Body of pancreas (tissue), 4 donors: ENCODE measurements around the gene CRYBB2. TPM values are rescaled to one million over a fixed set of nuclear protein-coding genes. Genes with fewer than 3 reads are reported as not detected.

Source experiments
- ATAC-seq: fragments of 150-250 bp; one replicate; pipeline ENCODE4 v1.9.1; 2016
- DNase-seq, 4 donors: peaks; one replicate each; pipeline ENCODE4 v3.0.0-alpha.2; 2019
- H3K27ac ChIP-seq, 4 donors: fragments of 200-600 bp; sonication (generic); 1 replicate in 3 of 4; 2 replicates in 1 of 4; pipeline versions ENCODE4 v1.5.1 to v1.6.1; 2016 to 2019; ENCODE audit warnings: mild to moderate bottlenecking in 1 of 4, mixed read lengths in 1 of 4, moderate library complexity in 1 of 4
- H3K27me3 ChIP-seq, 2 donors: fragments of 200-600 bp; sonication (generic); one replicate each; pipeline ENCODE4 v1.6.0; 2016; ENCODE audit warnings: mild to moderate bottlenecking in 1 of 2
- H3K36me3 ChIP-seq, 2 donors: fragments of 200-600 bp; sonication (generic); replicated peaks in 1 of 2; 2 replicates each; pipeline ENCODE4 v1.5.1; 2016; ENCODE audit warnings: low read depth in 2 of 2; ENCODE audit not compliant: insufficient read depth in 1 of 2
- H3K4me1 ChIP-seq: fragments of 200-600 bp; sonication (generic); one replicate; pipeline ENCODE4 v1.6.0; 2016
- H3K4me3 ChIP-seq, 2 donors: fragments of 200-600 bp; sonication (generic); 1 replicate in 1 of 2; 2 replicates in 1 of 2; pipeline ENCODE4 v1.5.1; 2016 to 2019
- H3K9me3 ChIP-seq, 3 donors: fragments of 200-600 bp; sonication (generic); 1 replicate in 2 of 3; 2 replicates in 1 of 3; pipeline ENCODE4 v1.5.1; 2016
- POLR2A ChIP-seq, 3 donors: fragments of 450-650 bp; IDR thresholded peaks; one replicate each; pipeline ENCODE4 v1.6.1; 2016; ENCODE audit warnings: antibody characterized with exemption in 3 of 3, mild to moderate bottlenecking in 2 of 3
- WGBS, 2 donors: methylation state at CpG; one replicate each; pipeline ENCODE4 v1.1.5; 2017; 5-methylcytosine and 5-hydroxymethylcytosine counted together
- intact Hi-C: fragments of 100-400 bp; cut with DNase I; formaldehyde crosslinking; loops from one replicate; pipeline ENCODE4 v1.15.1; 2023
- total RNA-seq, 2 donors: library from RNA; depleted of rRNA; stranded (reverse); fragments of >200 nt; gene quantifications; one replicate each; pipeline ENCODE4 v1.1.0, GENCODE V29; 2016
- TF ChIP-seq, protein P1 (sequence below), 7 experiments: fragments of 450-650 bp in 4 of 7; fragments of 200-600 bp in 3 of 7; sonication (generic) in 3 of 7; IDR thresholded peaks; one replicate each; pipeline ENCODE4 v1.5.1; 2016 to 2019; ENCODE audit warnings: antibody characterized with exemption in 7 of 7

The CRYBB2 gene
- total RNA-seq, 2 donors from 2014 or later = not detected

DNA sequence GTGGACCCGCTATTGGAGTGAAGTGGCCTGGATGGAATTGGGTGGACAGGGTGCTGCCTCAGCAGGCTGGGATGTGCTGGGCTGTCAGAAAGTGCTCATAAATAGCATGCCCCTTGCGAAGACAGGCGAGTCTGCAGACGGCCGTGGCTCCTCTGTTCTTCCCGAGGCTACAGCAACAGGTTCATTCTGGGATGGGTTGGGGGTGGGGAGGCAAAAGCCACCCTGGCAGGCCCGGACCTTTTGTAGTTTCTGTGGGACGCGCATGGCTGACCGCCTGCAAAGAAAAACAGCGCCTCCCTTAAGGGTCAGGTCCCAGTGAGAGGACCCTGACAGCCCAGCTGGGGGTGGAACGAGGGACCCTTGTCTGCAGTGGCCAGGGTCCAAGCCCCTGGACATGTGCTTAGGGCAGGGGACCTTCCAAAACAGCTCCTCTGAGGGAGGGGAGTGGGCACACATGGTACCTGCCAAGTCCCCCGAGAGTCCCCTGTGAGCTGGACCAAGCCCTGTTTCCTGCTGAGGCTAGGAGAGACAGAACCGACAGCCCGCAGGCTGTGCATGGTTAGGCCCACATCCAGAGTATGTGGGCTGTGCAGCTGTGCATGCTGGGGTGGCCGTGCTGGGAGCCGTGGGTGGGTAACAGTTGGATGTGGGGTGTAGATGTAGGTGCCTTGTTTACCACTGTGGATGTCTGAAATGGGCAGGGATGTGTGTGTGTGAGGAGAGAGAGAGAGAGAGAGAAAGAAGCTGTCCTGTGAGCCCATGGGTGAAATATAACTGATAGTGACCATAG, 19.5 kb upstream of the CRYBB2 start, which contains the start of gene CRYBB3:
TSS of gene CRYBB3 (plus strand) at position 128 of the 790 bp plus-strand sequence. CDS start 1,539 bp downstream, outside the sequence.
- TF ChIP-seq POLR2A (IDR thresholded peaks at IDR 0.05) = no peak
- TF ChIP-seq, protein P1, sequence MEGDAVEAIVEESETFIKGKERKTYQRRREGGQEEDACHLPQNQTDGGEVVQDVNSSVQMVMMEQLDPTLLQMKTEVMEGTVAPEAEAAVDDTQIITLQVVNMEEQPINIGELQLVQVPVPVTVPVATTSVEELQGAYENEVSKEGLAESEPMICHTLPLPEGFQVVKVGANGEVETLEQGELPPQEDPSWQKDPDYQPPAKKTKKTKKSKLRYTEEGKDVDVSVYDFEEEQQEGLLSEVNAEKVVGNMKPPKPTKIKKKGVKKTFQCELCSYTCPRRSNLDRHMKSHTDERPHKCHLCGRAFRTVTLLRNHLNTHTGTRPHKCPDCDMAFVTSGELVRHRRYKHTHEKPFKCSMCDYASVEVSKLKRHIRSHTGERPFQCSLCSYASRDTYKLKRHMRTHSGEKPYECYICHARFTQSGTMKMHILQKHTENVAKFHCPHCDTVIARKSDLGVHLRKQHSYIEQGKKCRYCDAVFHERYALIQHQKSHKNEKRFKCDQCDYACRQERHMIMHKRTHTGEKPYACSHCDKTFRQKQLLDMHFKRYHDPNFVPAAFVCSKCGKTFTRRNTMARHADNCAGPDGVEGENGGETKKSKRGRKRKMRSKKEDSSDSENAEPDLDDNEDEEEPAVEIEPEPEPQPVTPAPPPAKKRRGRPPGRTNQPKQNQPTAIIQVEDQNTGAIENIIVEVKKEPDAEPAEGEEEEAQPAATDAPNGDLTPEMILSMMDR (IDR thresholded peaks at IDR 0.05) = no peak
- H3K36me3 ChIP-seq = no peaks in the 10 kb centered on the region
- no peaks in the 10 kb centered on the region for H3K4me1 ChIP-seq
- ATAC-seq (no peak), DNase-seq (no peak)
- intact Hi-C loops = no loop called here
- no peak within 1 kb of the TSS for H3K27ac ChIP-seq
- WGBS, 2 donors = 82 to 92% methylated on average over 14 of the region's 17 CpGs
- H3K27me3 ChIP-seq = no peaks in the 10 kb centered on the region
- no peak within 1 kb of the TSS for H3K4me3 ChIP-seq
- no peaks in the 10 kb centered on the region for H3K9me3 ChIP-seq

- Histone ChIP-seq H3K9me3 (no peaks in the 10 kb centered on the region), H3K36me3 (no peaks in the 10 kb centered on the region), H3K27me3 (no peaks in the 10 kb centered on the region), H3K4me3 (no peak overlapping the region), H3K4me1 (no peaks in the 10 kb centered on the region), H3K27ac (no peak overlapping the region)
- TF ChIP-seq, protein P1 (IDR thresholded peaks at IDR 0.05) = no peak
- TF ChIP-seq POLR2A (IDR thresholded peaks at IDR 0.05) = no peak
- ATAC-seq (no peak), DNase-seq (no peak)
- WGBS, 2 donors = 72 to 90% methylated on average over 4 to 7 of the region's 7 CpGs
- intact Hi-C loops = no loop called here
These were observed 18.5 kb upstream of the CRYBB2 start for GRCh38 chr22:25200967-25201366.

GRCh38 chr22:25201557-25202273, 17.7 kb upstream of the CRYBB2 start:
- no peaks in the 10 kb centered on the region for H3K27me3 ChIP-seq
- DNase-seq (no peak), ATAC-seq (no peak)
- intact Hi-C loops = no loop called here
- H3K4me1 ChIP-seq = no peaks in the 10 kb centered on the region
- H3K4me3 ChIP-seq = no peak overlapping the region
- no peak for TF ChIP-seq POLR2A (IDR thresholded peaks at IDR 0.05)
- TF ChIP-seq, protein P1 (IDR thresholded peaks at IDR 0.05) = no peak
- H3K36me3 ChIP-seq = no peaks in the 10 kb centered on the region
- no peak overlapping the region for H3K27ac ChIP-seq
- no peaks in the 10 kb centered on the region for H3K9me3 ChIP-seq
- 63 to 77% methylated on average over 7 to 8 of the region's 10 CpGs for WGBS, 2 donors

GRCh38 chr22:25202290-25202921, 17.0 kb upstream of the CRYBB2 start:
- Histone ChIP-seq H3K9me3 (no peaks in the 10 kb centered on the region), H3K27ac (no peak overlapping the region), H3K4me3 (no peak overlapping the region), H3K36me3 (no peaks in the 10 kb centered on the region), H3K4me1 (no peaks in the 10 kb centered on the region), H3K27me3 (no peaks in the 10 kb centered on the region)
- WGBS, 2 donors = 37 to 55% methylated on average over 9 to 15 of the region's 15 CpGs
- TF ChIP-seq, protein P1 (IDR thresholded peaks at IDR 0.05) = peak; percentile 59 to 83 (median 66)
- no peak for TF ChIP-seq POLR2A (IDR thresholded peaks at IDR 0.05)
- intact Hi-C loops = no loop called here
- DNase-seq (peak; percentile 51 to 67 (median 58)), ATAC-seq (peak; percentile 71)
